Prostate gland (tissue), 2 donors: ENCODE results near the gene CAPSL. TPM values are rescaled to one million over a fixed set of nuclear protein-coding genes. Genes with fewer than 3 reads are reported as not detected.

Source experiments
- DNase-seq: peaks from one replicate; pipeline ENCODE4 v3.0.0-alpha.2; 2019; ENCODE audit warnings: low spot score
- H3K27ac ChIP-seq, 2 donors: fragments of 200-600 bp; sonication (generic); 2 replicates each; pipeline ENCODE4 v1.5.1; 2017 to 2019
- H3K27me3 ChIP-seq: fragments of 200-600 bp; sonication (generic); replicated peaks from 2 replicates; pipeline ENCODE4 v1.5.1; 2019; ENCODE audit not compliant: insufficient read depth
- H3K36me3 ChIP-seq, 2 donors: fragments of 200-600 bp; sonication (generic); 1 replicate in 1 of 2; 2 replicates in 1 of 2; pipeline versions ENCODE4 v1.5.1 to v1.8.1; 2017 to 2019
- H3K4me1 ChIP-seq: fragments of 200-600 bp; sonication (generic); replicated peaks from 2 replicates; pipeline ENCODE4 v1.5.1; 2019
- H3K4me3 ChIP-seq, 2 donors: fragments of 200-600 bp; sonication (generic); 2 replicates each; pipeline ENCODE4 v1.5.1; 2017 to 2019
- H3K9me3 ChIP-seq: fragments of 200-600 bp; sonication (generic); 2 replicates; pipeline ENCODE4 v1.5.1; 2017
- POLR2A ChIP-seq: fragments of 450-650 bp; IDR thresholded peaks from one replicate; pipeline ENCODE4 v1.6.1; 2016; ENCODE audit warnings: antibody characterized with exemption, mild to moderate bottlenecking
- POLR2AphosphoS5 ChIP-seq: sonication (generic); formaldehyde crosslinking; IDR thresholded peaks from one replicate; pipeline ENCODE4 v1.6.1; 2017; ENCODE audit warnings: antibody characterized with exemption
- WGBS: methylation state at CpG from one replicate; pipeline ENCODE4 v1.1.5; 2018; 5-methylcytosine and 5-hydroxymethylcytosine counted together
- intact Hi-C: fragments of 100-400 bp; cut with DNase I; formaldehyde crosslinking; loops from one replicate; pipeline ENCODE4 v1.14.2; 2022
- total RNA-seq, 2 donors: library from RNA; depleted of rRNA; stranded (reverse); fragments of >200 nt; gene quantifications; one replicate each; pipeline ENCODE4 v1.1.0, GENCODE V29; 2016
- TF ChIP-seq, protein P1 (sequence below), 4 experiments: fragments of 200-600 bp in 2 of 4; fragments of 450-650 bp in 2 of 4; sonication (generic) in 2 of 4; IDR thresholded peaks; 1 replicate in 3 of 4; 2 replicates in 1 of 4; pipeline ENCODE4 v1.5.1; 2016 to 2019; ENCODE audit warnings: antibody characterized with exemption in 4 of 4, mild to moderate bottlenecking in 2 of 4, moderate library complexity in 2 of 4

The CAPSL gene
- total RNA-seq, 2 donors from 2014 or later, result not detected

DNA sequence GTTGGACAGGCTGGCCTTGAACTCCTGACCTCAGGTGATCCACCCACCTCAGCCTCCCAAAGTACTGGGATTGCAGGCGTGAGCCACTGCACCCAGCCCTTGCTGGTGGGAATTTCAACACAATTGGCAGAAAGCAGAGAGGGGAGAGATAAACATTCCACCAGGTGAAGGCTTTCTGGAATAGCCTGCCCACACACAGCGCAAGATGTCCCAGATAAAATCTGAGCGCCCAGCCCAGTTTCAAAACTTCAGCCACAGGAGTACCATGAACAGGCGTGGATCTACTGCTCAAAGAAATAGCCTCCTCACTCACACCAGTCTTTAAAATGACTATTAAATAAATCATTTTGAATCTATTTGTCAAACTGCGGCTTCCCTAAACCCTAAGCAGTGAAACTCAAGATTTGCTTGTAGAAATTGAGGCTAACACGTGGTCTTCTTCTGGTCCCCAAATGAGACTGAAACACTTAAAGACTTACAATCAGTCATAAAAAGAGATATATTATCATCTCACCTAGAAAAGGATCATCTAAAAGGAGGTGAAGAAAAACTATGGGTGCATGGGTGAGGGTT lies 34.7 kb downstream of the CAPSL start:
- intact Hi-C loops, result no loop called here
- no peak for DNase-seq
- no peak overlapping the region for H3K27ac ChIP-seq
- no peak for TF ChIP-seq POLR2AphosphoS5
- TF ChIP-seq, protein P1, sequence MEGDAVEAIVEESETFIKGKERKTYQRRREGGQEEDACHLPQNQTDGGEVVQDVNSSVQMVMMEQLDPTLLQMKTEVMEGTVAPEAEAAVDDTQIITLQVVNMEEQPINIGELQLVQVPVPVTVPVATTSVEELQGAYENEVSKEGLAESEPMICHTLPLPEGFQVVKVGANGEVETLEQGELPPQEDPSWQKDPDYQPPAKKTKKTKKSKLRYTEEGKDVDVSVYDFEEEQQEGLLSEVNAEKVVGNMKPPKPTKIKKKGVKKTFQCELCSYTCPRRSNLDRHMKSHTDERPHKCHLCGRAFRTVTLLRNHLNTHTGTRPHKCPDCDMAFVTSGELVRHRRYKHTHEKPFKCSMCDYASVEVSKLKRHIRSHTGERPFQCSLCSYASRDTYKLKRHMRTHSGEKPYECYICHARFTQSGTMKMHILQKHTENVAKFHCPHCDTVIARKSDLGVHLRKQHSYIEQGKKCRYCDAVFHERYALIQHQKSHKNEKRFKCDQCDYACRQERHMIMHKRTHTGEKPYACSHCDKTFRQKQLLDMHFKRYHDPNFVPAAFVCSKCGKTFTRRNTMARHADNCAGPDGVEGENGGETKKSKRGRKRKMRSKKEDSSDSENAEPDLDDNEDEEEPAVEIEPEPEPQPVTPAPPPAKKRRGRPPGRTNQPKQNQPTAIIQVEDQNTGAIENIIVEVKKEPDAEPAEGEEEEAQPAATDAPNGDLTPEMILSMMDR (IDR thresholded peaks at IDR 0.05), result no peak
- TF ChIP-seq POLR2A, result no peak
- H3K4me1 ChIP-seq, result no peaks in the 10 kb centered on the region
- no peaks in the 10 kb centered on the region for H3K9me3 ChIP-seq
- H3K4me3 ChIP-seq, result no peak overlapping the region
- H3K36me3 ChIP-seq, result no peaks in the 10 kb centered on the region
- WGBS, result 94% methylated on average over 6 of the region's 6 CpGs
- H3K27me3 ChIP-seq, result no peaks in the 10 kb centered on the region

DNA sequence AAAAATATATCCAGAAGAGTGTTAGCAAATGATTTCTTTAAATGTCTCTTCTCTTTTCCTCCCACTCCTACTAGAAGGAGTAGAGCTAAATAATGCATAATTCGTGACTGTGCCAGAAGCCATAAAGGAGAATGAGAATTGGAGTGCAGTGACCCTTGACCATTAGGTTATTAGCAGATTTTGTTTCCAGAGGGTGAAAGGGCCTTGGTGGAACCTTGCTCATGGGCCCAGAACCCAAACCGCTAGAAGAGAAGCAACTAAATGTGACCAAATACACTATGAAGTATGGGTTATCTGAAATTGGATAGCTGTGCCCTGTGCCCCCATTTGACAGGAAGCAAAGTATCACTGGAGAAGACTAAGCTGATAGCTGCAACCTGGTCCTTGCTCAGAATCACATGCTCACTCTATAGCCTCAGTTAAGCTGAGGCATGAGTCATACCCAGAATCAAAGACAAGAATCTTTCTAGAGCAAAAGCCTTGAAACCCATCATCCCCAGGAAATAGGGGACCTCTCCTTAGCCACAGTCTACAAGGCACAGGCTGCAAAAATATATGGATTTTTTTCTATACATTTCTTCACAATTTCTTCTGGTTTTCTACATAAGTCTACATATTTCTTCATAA lies 36.3 kb downstream of the CAPSL start:
- 72% methylated on average over 2 of the region's 2 CpGs for WGBS
- Histone ChIP-seq H3K36me3 (no peaks in the 10 kb centered on the region), H3K4me1 (no peaks in the 10 kb centered on the region), H3K27ac (no peak overlapping the region), H3K27me3 (no peaks in the 10 kb centered on the region), H3K9me3 (no peaks in the 10 kb centered on the region), H3K4me3 (no peak overlapping the region)
- TF ChIP-seq POLR2AphosphoS5, result no peak
- TF ChIP-seq, protein P1 (IDR thresholded peaks at IDR 0.05), result no peak
- TF ChIP-seq POLR2A, result no peak
- intact Hi-C loops, result no loop called here
- DNase-seq, result no peak

DNA sequence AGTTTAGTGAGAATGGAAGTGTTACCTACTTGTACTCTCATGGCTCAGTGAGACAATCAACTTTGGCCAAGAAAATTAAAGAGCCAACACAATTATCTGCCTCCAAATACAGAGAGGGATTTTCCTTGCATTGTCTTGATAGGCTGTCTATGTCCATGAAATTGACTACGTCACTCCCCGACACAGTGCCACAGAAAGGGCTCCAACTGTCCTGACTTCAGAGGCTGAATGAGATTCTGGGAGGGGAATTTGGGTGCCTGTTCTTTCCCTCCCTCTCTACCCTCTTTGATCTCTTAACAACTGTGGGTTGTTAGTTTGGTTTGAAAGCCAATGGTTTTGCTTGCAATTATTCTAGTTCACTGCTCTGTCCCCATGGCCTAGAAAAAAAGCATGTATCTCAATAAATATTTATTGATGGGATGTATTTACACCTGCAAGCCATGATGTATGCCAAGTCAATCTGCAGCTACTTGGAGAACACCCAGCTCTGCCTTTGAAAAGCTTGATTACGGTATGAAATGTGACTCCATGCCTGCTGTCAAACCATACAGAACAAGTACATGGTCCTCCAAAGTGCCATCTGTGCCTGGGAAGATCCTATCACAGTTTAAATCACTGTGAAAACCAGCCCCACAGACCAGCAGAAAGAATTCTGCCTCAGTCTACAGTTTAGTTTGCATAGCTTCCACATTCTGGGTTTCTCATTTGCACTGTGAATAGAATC lies 37.3 kb downstream of the CAPSL start:
- intact Hi-C loops, result no loop called here
- no peaks in the 10 kb centered on the region for H3K9me3 ChIP-seq
- H3K36me3 ChIP-seq, result no peaks in the 10 kb centered on the region
- DNase-seq, result no peak
- H3K4me1 ChIP-seq, result no peaks in the 10 kb centered on the region
- no peaks in the 10 kb centered on the region for H3K27me3 ChIP-seq
- no peak overlapping the region for H3K27ac ChIP-seq
- WGBS, result 68% methylated on average over 3 of the region's 3 CpGs
- TF ChIP-seq POLR2AphosphoS5 (no peak), POLR2A (no peak)
- TF ChIP-seq, protein P1 (IDR thresholded peaks at IDR 0.05), result no peak
- no peak overlapping the region for H3K4me3 ChIP-seq

DNA sequence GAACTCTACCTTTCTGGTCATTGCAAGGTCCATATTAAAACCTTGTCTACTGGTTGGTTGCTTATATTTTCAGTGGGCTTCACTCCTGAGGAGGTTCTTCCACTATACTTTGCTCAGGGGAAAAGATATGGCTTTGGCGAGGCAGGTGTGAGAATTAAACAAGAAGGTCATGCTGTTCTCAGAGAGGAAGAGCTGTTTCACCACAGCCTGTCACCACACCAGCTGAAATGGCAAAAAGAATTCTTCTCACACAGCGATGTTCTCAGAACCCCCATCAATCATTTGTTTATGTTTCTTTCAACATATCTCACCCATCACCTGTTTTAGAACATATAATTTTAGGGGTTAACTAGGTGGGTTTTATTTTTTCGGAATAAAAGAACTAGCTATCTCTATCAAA lies 38.6 kb downstream of the CAPSL start:
- WGBS, result 58% methylated on average over 3 of the region's 3 CpGs
- intact Hi-C loops, result no loop called here
- H3K4me3 ChIP-seq, result no peak overlapping the region
- DNase-seq, result no peak
- no peak overlapping the region for H3K27ac ChIP-seq
- H3K4me1 ChIP-seq, result no peaks in the 10 kb centered on the region
- H3K36me3 ChIP-seq, result no peaks in the 10 kb centered on the region
- no peaks in the 10 kb centered on the region for H3K27me3 ChIP-seq
- H3K9me3 ChIP-seq, result no peaks in the 10 kb centered on the region
- TF ChIP-seq, protein P1 (IDR thresholded peaks at IDR 0.05), result no peak
- no peak for TF ChIP-seq POLR2A
